HL-60 (cell line): ENCODE results near the gene DLEC1.

Experiments used
- DNase-seq, 2 experiments: peaks; one replicate each; pipeline ENCODE4 v3.0.0-alpha.2; 2010 to 2020; ENCODE audit warnings: low read depth in 1 of 2, low spot score in 1 of 2
- H3K27ac ChIP-seq: fragments of 250-450 bp; sonication (Bioruptor Pico); replicated peaks from 2 replicates; pipeline ENCODE4 v1.5.1; 2020; ENCODE audit warnings: mild to moderate bottlenecking, moderate library complexity
- H3K27me3 ChIP-seq: fragments of 250-450 bp; sonication (Bioruptor Pico); 2 replicates; pipeline ENCODE4 v1.5.1; 2021; ENCODE audit warnings: mild to moderate bottlenecking, moderate library complexity; ENCODE audit not compliant: insufficient read depth, poor library complexity, severe bottlenecking
- H3K4me3 ChIP-seq: replicated peaks from 2 replicates; pipeline ENCODE4 v1.5.1; 2011; ENCODE audit warnings: mild to moderate bottlenecking, control low read depth, low read length; ENCODE audit not compliant: insufficient read depth
- GABPA ChIP-seq: IDR thresholded peaks from 2 replicates; pipeline ENCODE4 v1.6.1; 2012; ENCODE audit warnings: low read depth
- POLR2AphosphoS5 ChIP-seq: IDR thresholded peaks from 2 replicates; pipeline ENCODE4 v1.6.1; 2012; ENCODE audit warnings: low read depth
- SPI1 ChIP-seq: IDR thresholded peaks from 2 replicates; pipeline ENCODE4 v1.6.1; 2012; ENCODE audit warnings: low read depth, mild to moderate bottlenecking, borderline replicate concordance
- TF ChIP-seq, protein P1 (sequence below): IDR thresholded peaks from 2 replicates; pipeline ENCODE4 v1.6.1; 2012; ENCODE audit warnings: low read depth; ENCODE audit not compliant: insufficient replicate concordance
- TF ChIP-seq, protein P2 (sequence below): IDR thresholded peaks from one replicate; pipeline ENCODE4 v1.5.1; 2011; ENCODE audit warnings: low read length, control low read depth, inconsistent platforms; ENCODE audit not compliant: insufficient read depth

The DLEC1 gene

DNA sequence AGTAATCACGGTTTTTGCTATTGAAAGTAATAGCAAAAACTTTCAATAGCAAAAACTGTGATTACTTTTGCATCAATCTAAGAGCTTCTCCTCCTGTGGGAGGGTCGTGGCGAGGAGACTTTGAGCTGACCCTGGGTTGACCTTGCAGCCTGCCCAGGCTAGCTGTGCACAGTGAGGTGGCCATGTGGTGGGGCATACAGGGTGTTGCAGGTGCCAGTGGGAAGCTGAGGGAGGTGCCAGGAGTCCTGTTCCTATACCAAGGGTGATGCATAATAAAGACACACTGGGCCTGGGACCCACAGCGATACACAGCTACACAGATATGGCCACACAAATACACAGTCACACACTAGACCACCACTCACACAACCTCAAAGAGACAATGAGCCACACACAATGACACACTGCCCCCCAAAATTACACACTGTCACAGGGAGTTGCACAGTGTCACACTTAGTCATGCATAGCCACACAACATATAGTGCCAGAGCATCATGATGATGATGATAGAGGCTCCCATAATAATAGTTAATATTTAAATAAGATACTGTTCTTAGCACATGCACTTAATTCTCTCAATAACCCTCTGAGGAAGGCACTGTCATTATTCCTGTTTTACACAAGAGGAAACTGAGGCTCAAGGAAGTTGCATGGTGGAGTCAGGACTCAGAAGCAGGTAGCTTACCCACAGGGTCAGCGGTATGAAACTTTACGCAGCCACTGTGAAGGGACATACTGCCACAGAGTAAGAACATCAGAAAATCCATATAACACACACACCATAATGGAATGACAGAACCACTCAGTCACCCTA lies 15.9 kb upstream of the DLEC1 start:
- no peak for DNase-seq
- no peak overlapping the region for H3K4me3 ChIP-seq
- H3K27ac ChIP-seq = no peak overlapping the region
- no peak for TF ChIP-seq GABPA
- TF ChIP-seq POLR2AphosphoS5 = no peak
- TF ChIP-seq SPI1 = no peak
- TF ChIP-seq, protein P1, sequence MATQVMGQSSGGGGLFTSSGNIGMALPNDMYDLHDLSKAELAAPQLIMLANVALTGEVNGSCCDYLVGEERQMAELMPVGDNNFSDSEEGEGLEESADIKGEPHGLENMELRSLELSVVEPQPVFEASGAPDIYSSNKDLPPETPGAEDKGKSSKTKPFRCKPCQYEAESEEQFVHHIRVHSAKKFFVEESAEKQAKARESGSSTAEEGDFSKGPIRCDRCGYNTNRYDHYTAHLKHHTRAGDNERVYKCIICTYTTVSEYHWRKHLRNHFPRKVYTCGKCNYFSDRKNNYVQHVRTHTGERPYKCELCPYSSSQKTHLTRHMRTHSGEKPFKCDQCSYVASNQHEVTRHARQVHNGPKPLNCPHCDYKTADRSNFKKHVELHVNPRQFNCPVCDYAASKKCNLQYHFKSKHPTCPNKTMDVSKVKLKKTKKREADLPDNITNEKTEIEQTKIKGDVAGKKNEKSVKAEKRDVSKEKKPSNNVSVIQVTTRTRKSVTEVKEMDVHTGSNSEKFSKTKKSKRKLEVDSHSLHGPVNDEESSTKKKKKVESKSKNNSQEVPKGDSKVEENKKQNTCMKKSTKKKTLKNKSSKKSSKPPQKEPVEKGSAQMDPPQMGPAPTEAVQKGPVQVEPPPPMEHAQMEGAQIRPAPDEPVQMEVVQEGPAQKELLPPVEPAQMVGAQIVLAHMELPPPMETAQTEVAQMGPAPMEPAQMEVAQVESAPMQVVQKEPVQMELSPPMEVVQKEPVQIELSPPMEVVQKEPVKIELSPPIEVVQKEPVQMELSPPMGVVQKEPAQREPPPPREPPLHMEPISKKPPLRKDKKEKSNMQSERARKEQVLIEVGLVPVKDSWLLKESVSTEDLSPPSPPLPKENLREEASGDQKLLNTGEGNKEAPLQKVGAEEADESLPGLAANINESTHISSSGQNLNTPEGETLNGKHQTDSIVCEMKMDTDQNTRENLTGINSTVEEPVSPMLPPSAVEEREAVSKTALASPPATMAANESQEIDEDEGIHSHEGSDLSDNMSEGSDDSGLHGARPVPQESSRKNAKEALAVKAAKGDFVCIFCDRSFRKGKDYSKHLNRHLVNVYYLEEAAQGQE = no peak
- TF ChIP-seq, protein P2, sequence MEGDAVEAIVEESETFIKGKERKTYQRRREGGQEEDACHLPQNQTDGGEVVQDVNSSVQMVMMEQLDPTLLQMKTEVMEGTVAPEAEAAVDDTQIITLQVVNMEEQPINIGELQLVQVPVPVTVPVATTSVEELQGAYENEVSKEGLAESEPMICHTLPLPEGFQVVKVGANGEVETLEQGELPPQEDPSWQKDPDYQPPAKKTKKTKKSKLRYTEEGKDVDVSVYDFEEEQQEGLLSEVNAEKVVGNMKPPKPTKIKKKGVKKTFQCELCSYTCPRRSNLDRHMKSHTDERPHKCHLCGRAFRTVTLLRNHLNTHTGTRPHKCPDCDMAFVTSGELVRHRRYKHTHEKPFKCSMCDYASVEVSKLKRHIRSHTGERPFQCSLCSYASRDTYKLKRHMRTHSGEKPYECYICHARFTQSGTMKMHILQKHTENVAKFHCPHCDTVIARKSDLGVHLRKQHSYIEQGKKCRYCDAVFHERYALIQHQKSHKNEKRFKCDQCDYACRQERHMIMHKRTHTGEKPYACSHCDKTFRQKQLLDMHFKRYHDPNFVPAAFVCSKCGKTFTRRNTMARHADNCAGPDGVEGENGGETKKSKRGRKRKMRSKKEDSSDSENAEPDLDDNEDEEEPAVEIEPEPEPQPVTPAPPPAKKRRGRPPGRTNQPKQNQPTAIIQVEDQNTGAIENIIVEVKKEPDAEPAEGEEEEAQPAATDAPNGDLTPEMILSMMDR = no peak
- H3K27me3 ChIP-seq = peaks cover 5% of the 10 kb centered on the region

DNA sequence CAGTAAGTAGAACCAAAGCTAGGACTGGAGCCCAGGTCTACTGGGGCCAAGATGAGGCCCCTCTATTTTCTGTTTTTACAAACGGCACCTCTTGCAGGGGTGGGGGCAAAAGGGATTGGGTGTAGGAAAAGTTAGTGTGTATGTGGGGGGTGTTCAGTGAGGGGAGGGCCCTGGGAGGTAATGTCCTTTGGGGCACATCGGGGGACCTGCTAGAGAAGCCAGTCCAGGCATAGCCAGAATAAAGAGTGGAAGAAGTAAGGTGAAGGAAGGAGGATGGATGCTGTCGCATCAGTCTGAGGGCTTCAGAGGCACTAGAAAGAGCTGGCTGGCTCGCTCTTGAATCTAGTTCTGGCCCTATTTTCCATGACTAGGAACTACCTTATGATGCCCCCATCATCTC lies 12.2 kb upstream of the DLEC1 start:
- TF ChIP-seq SPI1 = no peak
- TF ChIP-seq POLR2AphosphoS5 = no peak
- TF ChIP-seq, protein P2 = no peak
- TF ChIP-seq, protein P1 = no peak
- TF ChIP-seq GABPA = no peak
- no peak overlapping the region for H3K4me3 ChIP-seq
- H3K27ac ChIP-seq = no peak overlapping the region
- no peak for DNase-seq
- peaks cover 30% of the 10 kb centered on the region for H3K27me3 ChIP-seq

DNA sequence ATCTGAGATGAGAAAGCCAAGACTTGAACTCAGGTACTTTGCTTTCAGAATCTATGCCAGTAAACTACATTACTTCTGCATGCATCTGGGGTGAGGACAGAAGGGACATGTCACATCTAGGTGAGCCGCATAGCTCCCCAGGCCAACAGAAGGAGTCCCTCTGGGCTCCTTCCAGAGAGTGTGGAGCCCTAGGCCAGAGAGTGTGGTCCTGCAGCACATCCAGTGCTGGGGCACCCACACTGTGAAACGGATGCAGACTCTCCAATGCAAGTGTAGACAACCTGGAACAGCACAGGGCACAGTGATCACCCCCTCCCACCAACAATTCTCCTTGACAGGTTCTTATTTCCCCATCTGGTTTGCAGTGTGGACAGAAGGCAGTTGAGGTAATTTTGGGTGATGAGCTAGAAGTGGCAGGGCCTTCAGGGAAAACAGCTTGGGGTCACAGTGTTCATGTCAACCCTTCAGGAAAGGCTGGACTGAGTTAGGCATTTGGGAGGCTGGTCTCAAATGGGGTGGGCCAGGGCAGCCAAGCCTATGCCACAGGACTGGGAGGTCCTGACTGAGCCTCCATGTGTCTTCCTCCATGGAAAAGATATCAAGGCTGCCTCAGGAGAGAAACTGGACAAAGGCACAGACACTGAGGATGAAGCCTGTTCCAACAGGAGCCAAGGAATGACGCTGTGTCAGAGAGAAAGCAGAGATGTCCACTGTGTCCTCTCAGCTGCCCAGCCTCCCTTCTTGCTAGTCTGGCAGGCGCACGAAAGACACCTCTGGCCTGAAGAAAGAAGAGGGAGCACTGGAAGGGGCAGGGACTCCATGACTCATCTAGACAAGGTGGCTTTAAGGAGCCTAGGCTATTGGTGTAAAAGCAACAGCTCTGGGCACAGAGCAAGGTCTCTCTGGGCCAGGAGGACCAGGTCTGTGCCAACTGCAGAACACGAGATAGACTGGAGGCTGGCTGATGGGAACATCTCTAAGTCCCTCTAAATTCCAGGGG lies 11.2 kb upstream of the DLEC1 start:
- H3K27ac ChIP-seq = no peak overlapping the region
- peaks cover 31% of the 10 kb centered on the region for H3K27me3 ChIP-seq
- TF ChIP-seq SPI1 = no peak
- no peak for TF ChIP-seq GABPA
- TF ChIP-seq, protein P1 = no peak
- TF ChIP-seq POLR2AphosphoS5 = no peak
- TF ChIP-seq, protein P2 = no peak
- DNase-seq = no peak
- H3K4me3 ChIP-seq = no peak overlapping the region
